Right ventricle myocardium superior (tissue), 1 donor: ENCODE data around the gene ARID4B. TPM values are rescaled to one million over a fixed set of nuclear protein-coding genes. Genes with fewer than 3 reads are reported as not detected.
"Not testable (repeated sequence)": the region's sequence is repeated elsewhere in the genome, so short reads cannot be mapped to it uniquely, and the experiment has no call there.

Experiments used
- ATAC-seq: fragments of 200-7000 bp; cut with Tn5 transposase; one replicate; pipeline ENCODE4 v1.9.1; 2020; ENCODE audit warnings: mild to moderate bottlenecking; ENCODE audit not compliant: poor library complexity
- DNase-seq: peaks from one replicate; pipeline ENCODE4 v3.0.0-alpha.2; 2020
- intact Hi-C: fragments of 100-400 bp; cut with DNase I; formaldehyde crosslinking; loops from one replicate; pipeline ENCODE4 v1.11.2; 2022
- total RNA-seq: library from RNA; stranded (reverse); fragmentation: NEBNext Ultra II Directional; extraction: Animal tissue kit (Norgen Biotek cat#: 25700); gene quantifications from one replicate; pipeline ENCODE4 v1.2.1, GENCODE V29; 2021
- donor health status: DM: no; HTN: yes; CAD: no; lungs with severe emphysema.

Gene ARID4B
- total RNA-seq, 1 donor from 2014 or later: 14.8 TPM

GRCh38 chr1:235304549-235305451 is 23.2 kb downstream of the ARID4B start:
- DNase-seq: no peak
- peak; percentile 61 for ATAC-seq
- intact Hi-C loops: no loop called here

- intact Hi-C loops: no loop called here
- DNase-seq (no peak), ATAC-seq (no peak)
These were observed 25.8 kb downstream of the ARID4B start for GRCh38 chr1:235302143-235302542.

- intact Hi-C loops: no loop called here
- no peak for DNase-seq
- no peak for ATAC-seq
These were observed 28.7 kb downstream of the ARID4B start for GRCh38 chr1:235299169-235299858.

- no peak for ATAC-seq
- no peak for DNase-seq
- intact Hi-C loops: no loop called here
These were observed 29.2 kb downstream of the ARID4B start for GRCh38 chr1:235298758-235299157.

- DNase-seq (no peak), ATAC-seq (no peak)
- intact Hi-C loops: no loop called here
These were observed 30.4 kb downstream of the ARID4B start for GRCh38 chr1:235297579-235297978.

GRCh38 chr1:235296729-235297128 is 31.2 kb downstream of the ARID4B start:
- intact Hi-C loops: no loop called here
- ATAC-seq (no peak), DNase-seq (no peak)

- intact Hi-C loops: no loop called here
- ATAC-seq: no peak
These were observed 32.1 kb downstream of the ARID4B start for GRCh38 chr1:235295902-235296350.

GRCh38 chr1:235293322-235293942 is 34.5 kb downstream of the ARID4B start:
- ATAC-seq: no peak
- intact Hi-C loops: no loop called here
- no peak for DNase-seq

More at GRCh38 chr1:235295902-235296350, 32.1 kb downstream of the ARID4B start:
- DNase-seq: no peak

GRCh38 chr1:235292790-235293189 is 35.2 kb downstream of the ARID4B start:
- no peak for DNase-seq
- ATAC-seq: no peak
- intact Hi-C loops: no loop called here

GRCh38 chr1:235291599-235292091 is 36.3 kb downstream of the ARID4B start:
- ATAC-seq (no peak), DNase-seq (no peak)
- intact Hi-C loops: no loop called here

- no peak for ATAC-seq
- DNase-seq: no peak
- intact Hi-C loops: no loop called here
These were observed 37.1 kb downstream of the ARID4B start for GRCh38 chr1:235290740-235291502.

GRCh38 chr1:235289859-235290739 is 37.9 kb downstream of the ARID4B start:
- ATAC-seq (no peak), DNase-seq (no peak)
- intact Hi-C loops: no loop called here

- DNase-seq (no peak), ATAC-seq (no peak)
- intact Hi-C loops: no loop called here
These were observed 40.6 kb downstream of the ARID4B start for GRCh38 chr1:235287208-235287882.

GRCh38 chr1:235286667-235287066 is 41.3 kb downstream of the ARID4B start:
- DNase-seq (no peak), ATAC-seq (no peak)
- intact Hi-C loops: no loop called here

GRCh38 chr1:235284231-235284769 is 43.7 kb downstream of the ARID4B start:
- intact Hi-C loops: no loop called here
- DNase-seq (no peak), ATAC-seq (no peak)

GRCh38 chr1:235283636-235284035 is 44.3 kb downstream of the ARID4B start:
- ATAC-seq, intact Hi-C loops: not testable (repeated sequence)

GRCh38 chr1:235280467-235280866 is 47.5 kb downstream of the ARID4B start:
- intact Hi-C loops: no loop called here
- DNase-seq (no peak), ATAC-seq (no peak)

More at GRCh38 chr1:235283636-235284035, 44.3 kb downstream of the ARID4B start:
- not testable (repeated sequence) for DNase-seq
